HG03108 (cell line): ENCODE results near the gene NR1H4.
A peak's percentile ranks its signal among the peaks of the same experiment; 100 is the strongest.
"Not testable (repeated sequence)": the region's sequence is repeated elsewhere in the genome, so short reads cannot be mapped to it uniquely, and the experiment has no call there.

Experiments used
- ATAC-seq: cut with Tn5 transposase; IDR thresholded peaks from one replicate; pipeline ENCODE4 v1.9.1; 2021; ENCODE audit warnings: moderate library complexity; ENCODE audit not compliant: unreplicated experiment

The NR1H4 gene

GRCh38 chr12:100565987-100566545, 92.4 kb downstream of the NR1H4 start:
- no peak for ATAC-seq

GRCh38 chr12:100566887-100567637, 93.4 kb downstream of the NR1H4 start:
- peak; percentile 93 for ATAC-seq

- ATAC-seq, result peak; percentile 9
Measured at GRCh38 chr12:100567945-100568344, 94.3 kb downstream of the NR1H4 start.

GRCh38 chr12:100572184-100572583, 98.5 kb downstream of the NR1H4 start:
- no peak for ATAC-seq

GRCh38 chr12:100573292-100574186, 99.9 kb downstream of the NR1H4 start, which contains the start of gene GAS2L3:
Gene GAS2L3, plus strand, starts transcription at chr12:100573684. Its CDS starts 21,221 bp downstream, at chr12:100594905.
- ATAC-seq, result peak; percentile 97

- peak; percentile 10 for ATAC-seq
Measured at GRCh38 chr12:100574187-100575074, 100.8 kb downstream of the NR1H4 start.

GRCh38 chr12:100576331-100577036, 102.8 kb downstream of the NR1H4 start:
- ATAC-seq, result no peak

GRCh38 chr12:100578923-100579322, 105.3 kb downstream of the NR1H4 start:
- no peak for ATAC-seq

- no peak for ATAC-seq
Measured at GRCh38 chr12:100579844-100580243, 106.2 kb downstream of the NR1H4 start.

GRCh38 chr12:100584256-100584655, 110.6 kb downstream of the NR1H4 start:
- no peak for ATAC-seq

GRCh38 chr12:100591979-100592378, 118.3 kb downstream of the NR1H4 start:
- ATAC-seq, result no peak

- no peak for ATAC-seq
Measured at GRCh38 chr12:100593490-100593889, 119.8 kb downstream of the NR1H4 start.

- no peak for ATAC-seq
Measured at GRCh38 chr12:100601626-100602025, 128.0 kb downstream of the NR1H4 start.

GRCh38 chr12:100602997-100603396, 129.3 kb downstream of the NR1H4 start:
- not testable (repeated sequence) for ATAC-seq

- ATAC-seq, result no peak
Measured at GRCh38 chr12:100608776-100609175, 135.1 kb downstream of the NR1H4 start.

- ATAC-seq, result no peak
Measured at GRCh38 chr12:100610666-100611430, 137.2 kb downstream of the NR1H4 start.

- no peak for ATAC-seq
Measured at GRCh38 chr12:100612606-100613005, 138.9 kb downstream of the NR1H4 start.
